GM19468 (cell line): ENCODE data around the gene HOXD9.

ENCODE experiments used
- ATAC-seq: cut with Tn5 transposase; IDR thresholded peaks from one replicate; pipeline ENCODE4 v1.9.1; 2021; ENCODE audit warnings: mild to moderate bottlenecking, moderate library complexity, moderate number of reproducible peaks; ENCODE audit not compliant: unreplicated experiment; ENCODE audit errors: extremely low read depth

The HOXD9 gene

GRCh38 chr2:176096986-176097819 lies 25.3 kb upstream of the HOXD9 start:
- ATAC-seq, result no peak

GRCh38 chr2:176097820-176098365 lies 24.6 kb upstream of the HOXD9 start:
- ATAC-seq, result no peak

DNA sequence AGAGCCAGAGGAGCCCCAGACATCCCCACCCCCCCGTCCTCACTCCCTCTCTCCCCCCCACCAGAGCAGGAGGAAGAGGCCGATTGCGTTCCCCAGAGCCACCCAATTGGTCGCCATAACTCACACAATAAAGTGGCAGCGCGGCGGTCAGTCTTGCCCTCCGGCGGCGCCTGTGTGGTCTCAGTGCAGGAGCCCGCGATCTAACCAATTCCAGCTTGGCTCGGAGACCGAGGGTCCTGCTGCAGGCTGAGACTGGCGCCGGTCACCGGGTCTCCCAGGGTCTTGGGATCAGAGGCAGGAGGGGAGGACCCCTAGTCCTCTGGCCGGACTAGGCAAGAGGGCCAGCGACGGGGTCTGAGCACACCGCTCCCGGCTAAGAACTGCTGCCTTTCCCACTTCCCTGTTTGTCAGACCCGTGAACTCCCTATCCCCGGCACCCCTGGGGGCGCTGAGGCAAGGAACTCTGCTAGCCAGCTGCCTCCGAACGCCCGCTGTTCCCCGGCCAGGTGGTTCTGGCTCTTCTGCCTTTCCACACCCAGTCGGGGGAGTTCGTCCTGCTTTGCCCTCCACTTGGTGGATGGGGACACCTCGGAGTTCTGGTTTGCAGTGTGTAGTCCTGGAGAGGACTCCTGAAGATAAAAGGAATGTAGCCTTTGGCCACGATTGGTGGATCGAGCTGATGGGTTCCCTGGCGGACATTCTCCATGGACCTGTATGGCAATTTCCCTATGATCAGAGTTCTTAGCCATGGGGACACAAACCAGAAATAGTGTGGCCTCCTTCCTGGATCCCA lies 24.0 kb upstream of the HOXD9 start:
- no peak for ATAC-seq

DNA sequence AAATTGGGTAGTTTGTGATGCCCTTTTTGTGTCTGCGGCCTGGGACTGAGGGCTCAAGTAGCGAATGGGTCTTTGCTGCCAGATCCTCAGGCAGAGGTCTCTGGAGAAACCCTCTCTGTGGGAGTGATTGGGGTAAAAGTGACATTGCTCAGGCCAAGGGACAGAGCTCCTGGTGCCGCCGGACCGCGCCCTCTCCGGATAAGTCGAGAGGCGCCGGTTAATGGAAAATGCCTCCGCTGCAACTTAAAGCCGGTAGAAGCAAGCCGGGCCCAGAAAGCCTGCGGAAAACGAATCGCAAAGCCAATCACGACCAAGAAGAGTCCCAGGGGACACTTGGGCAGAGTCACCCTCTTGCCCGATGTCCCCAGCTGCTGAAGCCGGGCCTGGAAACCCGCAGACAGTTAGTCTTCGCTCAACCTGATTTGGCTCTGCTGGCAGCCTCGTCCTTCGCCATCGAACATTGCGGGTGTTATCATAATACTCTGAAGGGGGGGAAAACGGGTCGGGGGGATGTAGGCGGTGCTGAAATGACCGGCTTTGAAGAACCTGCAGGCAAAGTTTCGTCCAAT lies 23.3 kb upstream of the HOXD9 start:
- no peak for ATAC-seq

GRCh38 chr2:176099728-176100546 lies 22.6 kb upstream of the HOXD9 start, which contains the start of gene HOXD12:
Gene HOXD12, plus strand, starts transcription at chr2:176099795. Its CDS starts 7 bp downstream, at chr2:176099802.
- no peak for ATAC-seq

- no peak for ATAC-seq
These were observed 21.9 kb upstream of the HOXD9 start for GRCh38 chr2:176100547-176101140.

GRCh38 chr2:176101216-176101830 lies 21.2 kb upstream of the HOXD9 start:
- ATAC-seq, result no peak

GRCh38 chr2:176101842-176102241 lies 20.7 kb upstream of the HOXD9 start:
- no peak for ATAC-seq

DNA sequence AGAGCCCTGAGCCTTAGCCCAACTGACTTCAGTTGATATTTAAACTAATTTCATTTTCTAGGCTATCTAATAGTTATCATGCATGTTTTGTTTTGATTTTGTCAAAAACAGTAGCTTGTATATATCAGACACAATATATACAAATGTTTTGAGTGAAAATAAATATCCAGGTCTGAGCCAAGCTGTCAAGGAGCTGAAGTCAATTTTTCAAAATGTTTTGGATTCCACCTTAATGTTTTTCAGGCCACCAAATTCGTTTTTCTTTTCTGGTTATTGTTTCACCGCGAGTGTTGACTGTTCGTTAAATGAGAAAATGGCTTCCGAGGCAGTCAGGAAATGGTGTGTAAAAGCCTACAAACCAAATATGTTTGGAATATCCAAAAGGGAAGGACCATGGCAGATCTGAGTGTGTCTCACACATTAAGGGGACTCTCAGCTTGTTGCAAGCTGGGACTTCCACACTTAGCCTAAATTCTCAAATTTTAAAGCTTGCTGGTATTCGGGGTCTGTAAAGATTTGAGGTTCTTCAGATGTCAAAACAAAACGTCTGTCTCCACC lies 20.1 kb upstream of the HOXD9 start:
- ATAC-seq, result no peak

- ATAC-seq, result no peak
These were observed 19.3 kb upstream of the HOXD9 start for GRCh38 chr2:176103194-176103593.

- no peak for ATAC-seq
These were observed 18.7 kb upstream of the HOXD9 start for GRCh38 chr2:176103742-176104315.

- no peak for ATAC-seq
These were observed 18.0 kb upstream of the HOXD9 start for GRCh38 chr2:176104316-176105077.

GRCh38 chr2:176105078-176105729 lies 17.3 kb upstream of the HOXD9 start:
- ATAC-seq, result no peak

- ATAC-seq, result no peak
These were observed 16.6 kb upstream of the HOXD9 start for GRCh38 chr2:176105730-176106580.

- ATAC-seq, result no peak
These were observed 15.7 kb upstream of the HOXD9 start, which contains the start of gene HOXD11 for GRCh38 chr2:176106581-176107539. Gene HOXD11, plus strand, starts transcription at chr2:176107280. Its CDS starts 76 bp downstream, at chr2:176107356.
